Measurements from ENCODE around the gene MTMR10. TPM values are rescaled to one million over a fixed set of nuclear protein-coding genes. Genes with fewer than 3 reads are reported as not detected.

Gene MTMR10
- total RNA-seq, 4 donors from 2014 or later = 24.9 to 46.7 (median 27.1) TPM

- H3K9me3 ChIP-seq = no peaks in the 10 kb centered on the region
- peak overlapping the region; percentile 66 for H3K4me3 ChIP-seq
- H3K4me1 ChIP-seq = peaks cover 24% of the 10 kb centered on the region
- 70% methylated on average over 7 of the region's 7 CpGs for WGBS
- H3K36me3 ChIP-seq = peaks cover 6% of the 10 kb centered on the region
- DNase-seq (ENCODE audit: low spot score in 2 of 2) = no peak
- TF ChIP-seq EP300 (IDR thresholded peaks at IDR 0.05) (no peak), POLR2A (IDR thresholded peaks at IDR 0.05) (no peak), CTCF (IDR thresholded peaks at IDR 0.05) (no peak), POLR2AphosphoS5 (IDR thresholded peaks at IDR 0.05) (no peak)
- H3K27me3 ChIP-seq = no peaks in the 10 kb centered on the region
- peak overlapping the region; percentile 95 for H3K27ac ChIP-seq
These were observed 929 bp upstream of the MTMR10 start for GRCh38 chr15:30992249-30992864.

GRCh38 chr15:30990446-30991254 lies 778 bp downstream of the MTMR10 start:
- Histone ChIP-seq H3K27me3 (no peaks in the 10 kb centered on the region), H3K4me1 (peaks cover 37% of the 10 kb centered on the region), H3K4me3 (peak overlapping the region; percentile 66), H3K36me3 (peaks cover 17% of the 10 kb centered on the region), H3K9me3 (no peaks in the 10 kb centered on the region), H3K27ac (peak overlapping the region; percentile 95)
- 1% methylated on average over 22 of the region's 24 CpGs for WGBS
- TF ChIP-seq POLR2A (IDR thresholded peaks at IDR 0.05) (no peak), EP300 (IDR thresholded peaks at IDR 0.05) (no peak), CTCF (IDR thresholded peaks at IDR 0.05) (no peak), POLR2AphosphoS5 (IDR thresholded peaks at IDR 0.05) (no peak)
- no peak for DNase-seq (ENCODE audit: low spot score in 2 of 2)

- Histone ChIP-seq H3K36me3 (peaks cover 19% of the 10 kb centered on the region), H3K9me3 (no peaks in the 10 kb centered on the region), H3K4me1 (peaks cover 43% of the 10 kb centered on the region), H3K27ac (peak overlapping the region; percentile 95), H3K4me3 (peak overlapping the region; percentile 66), H3K27me3 (no peaks in the 10 kb centered on the region)
- WGBS = 31% methylated on average over 2 of the region's 2 CpGs
- no peak for DNase-seq (ENCODE audit: low spot score in 2 of 2)
- TF ChIP-seq POLR2A (IDR thresholded peaks at IDR 0.05) (no peak), CTCF (IDR thresholded peaks at IDR 0.05) (no peak), POLR2AphosphoS5 (IDR thresholded peaks at IDR 0.05) (no peak), EP300 (IDR thresholded peaks at IDR 0.05) (no peak)
These were observed 1.4 kb downstream of the MTMR10 start for GRCh38 chr15:30990036-30990435.

GRCh38 chr15:30985081-30985531 lies 6.3 kb downstream of the MTMR10 start:
- Histone ChIP-seq H3K27ac (peak overlapping the region; percentile 38), H3K9me3 (no peaks in the 10 kb centered on the region), H3K4me3 (peak overlapping the region; percentile 16), H3K36me3 (peaks cover 27% of the 10 kb centered on the region), H3K27me3 (no peaks in the 10 kb centered on the region), H3K4me1 (peaks cover 58% of the 10 kb centered on the region)
- DNase-seq (ENCODE audit: low spot score in 2 of 2) = no peak
- TF ChIP-seq EP300 (IDR thresholded peaks at IDR 0.05) (no peak), POLR2A (IDR thresholded peaks at IDR 0.05) (no peak), POLR2AphosphoS5 (IDR thresholded peaks at IDR 0.05) (no peak), CTCF (IDR thresholded peaks at IDR 0.05) (no peak)
- whole genome bisulfite sequencing = 42% methylated on average over 3 of the region's 3 CpGs

- no peaks in the 10 kb centered on the region for H3K27me3 ChIP-seq
- peaks cover 57% of the 10 kb centered on the region for H3K4me1 ChIP-seq
- WGBS = 38% methylated on average over 6 of the region's 6 CpGs
- H3K9me3 ChIP-seq = no peaks in the 10 kb centered on the region
- no peak overlapping the region for H3K27ac ChIP-seq
- peak overlapping the region; percentile 16 for H3K4me3 ChIP-seq
- TF ChIP-seq POLR2AphosphoS5 (IDR thresholded peaks at IDR 0.05) (no peak), POLR2A (IDR thresholded peaks at IDR 0.05) (no peak), CTCF (IDR thresholded peaks at IDR 0.05) (no peak), EP300 (IDR thresholded peaks at IDR 0.05) (no peak)
- DNase-seq (ENCODE audit: low spot score in 2 of 2) = no peak
- H3K36me3 ChIP-seq = peaks cover 31% of the 10 kb centered on the region
These were observed 6.9 kb downstream of the MTMR10 start for GRCh38 chr15:30984542-30984941.

All from suprapubic skin (tissue), 4 donors.